ENCODE results near the gene TAS2R31.
"Not testable (repeated sequence)": the region's sequence is repeated elsewhere in the genome, so short reads cannot be mapped to it uniquely, and the experiment has no call there.

The TAS2R31 gene

GRCh38 chr12:11031307-11031706 is at the start of gene TAS2R31:
Gene TAS2R31, minus strand, starts transcription at chr12:11031407. Its CDS starts 72 bp downstream, at chr12:11031335.
- DNase-seq, result no peak

GRCh38 chr12:11078246-11078645 is 47.0 kb upstream of the TAS2R31 start:
- no peak for DNase-seq

GRCh38 chr12:11075642-11076041 is 44.4 kb upstream of the TAS2R31 start:
- DNase-seq, result no peak

GRCh38 chr12:11071414-11071813 is 40.2 kb upstream of the TAS2R31 start:
- no peak for DNase-seq

- DNase-seq, result no peak
Measured at GRCh38 chr12:11070999-11071398, 39.8 kb upstream of the TAS2R31 start.

- no peak for DNase-seq
Measured at GRCh38 chr12:11069854-11070365, 38.7 kb upstream of the TAS2R31 start.

- DNase-seq, result no peak
Measured at GRCh38 chr12:11067514-11067913, 36.3 kb upstream of the TAS2R31 start.

- not testable (repeated sequence) for DNase-seq
Measured at GRCh38 chr12:11062194-11062593, 31.0 kb upstream of the TAS2R31 start, which contains the start of gene TAS2R46. Gene TAS2R46, minus strand, starts transcription at chr12:11062294. Its CDS starts 0 bp downstream, at chr12:11062294.

- DNase-seq, result no peak
Measured at GRCh38 chr12:11059784-11060183, 28.6 kb upstream of the TAS2R31 start.

- no peak for DNase-seq
Measured at GRCh38 chr12:11059041-11059440, 27.8 kb upstream of the TAS2R31 start.

GRCh38 chr12:11055306-11055705 is 24.1 kb upstream of the TAS2R31 start:
- DNase-seq, result no peak

GRCh38 chr12:11049806-11050531 is 18.8 kb upstream of the TAS2R31 start:
- not testable (repeated sequence) for DNase-seq

GRCh38 chr12:11041366-11041765 is 10.2 kb upstream of the TAS2R31 start:
- not testable (repeated sequence) for DNase-seq

- DNase-seq, result no peak
Measured at GRCh38 chr12:11040162-11040561, 9.0 kb upstream of the TAS2R31 start.

GRCh38 chr12:11039171-11039570 is 8.0 kb upstream of the TAS2R31 start:
- no peak for DNase-seq

- DNase-seq, result not testable (repeated sequence)
Measured at GRCh38 chr12:11033959-11034358, 2.8 kb upstream of the TAS2R31 start.

GRCh38 chr12:11026118-11026517 is 5.1 kb downstream of the TAS2R31 start:
- no peak for DNase-seq

- no peak for DNase-seq
Measured at GRCh38 chr12:11023387-11023786, 7.8 kb downstream of the TAS2R31 start.

- no peak for DNase-seq
Measured at GRCh38 chr12:11022520-11022919, 8.7 kb downstream of the TAS2R31 start, which contains the start of gene TAS2R19. Gene TAS2R19, minus strand, starts transcription at chr12:11022620. Its CDS starts 49 bp downstream, at chr12:11022571.

GRCh38 chr12:11016937-11017336 is 14.3 kb downstream of the TAS2R31 start:
- no peak for DNase-seq

- no peak for DNase-seq
Measured at GRCh38 chr12:11015775-11016430, 15.3 kb downstream of the TAS2R31 start.

- DNase-seq, result no peak
Measured at GRCh38 chr12:11014234-11014633, 17.0 kb downstream of the TAS2R31 start.

GRCh38 chr12:11007608-11008007 is 23.6 kb downstream of the TAS2R31 start:
- DNase-seq, result no peak

GRCh38 chr12:10998204-10998603 is 33.0 kb downstream of the TAS2R31 start, which contains the start of gene TAS2R20:
Gene TAS2R20, minus strand, starts transcription at chr12:10998304. Its CDS starts 429 bp downstream, at chr12:10997875.
- DNase-seq, result no peak
